Measurements from ENCODE around the gene CRYZ. TPM values are rescaled to one million over a fixed set of nuclear protein-coding genes. Genes with fewer than 3 reads are reported as not detected.
"Not testable (repeated sequence)": the region's sequence is repeated elsewhere in the genome, so short reads cannot be mapped to it uniquely, and the experiment has no call there.

The CRYZ gene
- total RNA-seq, 1 experiment from 2014 or later, result 46.3 TPM

- intact Hi-C loops (cut with micrococcal nuclease; ENCODE audit: unreplicated experiment), result no loop called here
- no peak overlapping the region for H3K27ac ChIP-seq (ENCODE audit: low read depth, low read length, poor library complexity, severe bottlenecking)
- no peaks in the 10 kb centered on the region for H3K9me3 ChIP-seq (ENCODE audit: low read depth, low read length, poor library complexity, severe bottlenecking)
- no peak for TF ChIP-seq CTCF (conservative IDR thresholded peaks at IDR 0.05; ENCODE audit: low read depth, low read length)
- no peak for TF ChIP-seq EZH2 (IDR thresholded peaks at IDR 0.05; ENCODE audit: borderline replicate concordance, low read depth, low read length, poor library complexity, severe bottlenecking)
- POLR2A ChIA-PET (ENCODE audit: low non-redundant PET), result no interaction called here
- H3K4me1 ChIP-seq (ENCODE audit: insufficient read depth, low read length, poor library complexity, severe bottlenecking), result no peaks in the 10 kb centered on the region
- no peak overlapping the region for H3K4me3 ChIP-seq (ENCODE audit: low read depth, low read length, poor library complexity, severe bottlenecking)
- CTCF ChIA-PET, result no interaction called here
- BruUV-seq (replicated peaks), result no TSS peak
- DNase-seq (ENCODE audit: low spot score), result no peak
- no peaks in the 10 kb centered on the region for H3K27me3 ChIP-seq (replicated peaks; ENCODE audit: insufficient read depth, low read depth, low read length, poor library complexity)
- H3K36me3 ChIP-seq (ENCODE audit: insufficient read depth, low read length, poor library complexity, severe bottlenecking), result peaks cover 14% of the 10 kb centered on the region
These were observed 16.1 kb upstream of the CRYZ start for GRCh38 chr1:74748960-74749359.

DNA sequence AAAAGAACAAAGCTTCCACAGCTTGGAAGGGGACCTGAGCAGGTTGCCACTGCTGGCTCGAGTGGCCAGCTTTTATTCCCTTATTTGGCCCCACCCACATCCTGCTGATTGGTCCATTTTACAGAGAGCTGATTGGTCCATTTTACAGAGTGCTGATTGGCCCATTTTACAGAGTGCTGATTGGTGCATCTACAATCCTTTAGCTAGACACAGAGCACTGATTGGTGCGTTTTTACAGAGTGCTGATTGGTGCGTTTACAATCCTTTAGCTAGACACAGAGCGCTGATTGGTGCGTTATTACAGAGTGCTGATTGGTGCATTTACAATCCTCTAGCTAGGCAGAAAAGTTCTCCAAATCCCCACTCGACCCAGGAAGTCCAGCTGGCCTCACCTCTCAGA, 12.4 kb upstream of the CRYZ start:
- DNase-seq (ENCODE audit: low spot score); H3K27ac ChIP-seq (ENCODE audit: low read depth, low read length, poor library complexity, severe bottlenecking); CTCF ChIA-PET; H3K9me3 ChIP-seq (ENCODE audit: low read depth, low read length, poor library complexity, severe bottlenecking); intact Hi-C loops (cut with micrococcal nuclease; ENCODE audit: unreplicated experiment); POLR2A ChIA-PET (ENCODE audit: low non-redundant PET); H3K36me3 ChIP-seq (ENCODE audit: insufficient read depth, low read length, poor library complexity, severe bottlenecking); H3K4me1 ChIP-seq (ENCODE audit: insufficient read depth, low read length, poor library complexity, severe bottlenecking); BruUV-seq (replicated peaks); H3K27me3 ChIP-seq (replicated peaks; ENCODE audit: insufficient read depth, low read depth, low read length, poor library complexity); H3K4me3 ChIP-seq (ENCODE audit: low read depth, low read length, poor library complexity, severe bottlenecking): not testable (repeated sequence)

- intact Hi-C loops (cut with micrococcal nuclease; ENCODE audit: unreplicated experiment), result not testable (repeated sequence)
These were observed 7.6 kb upstream of the CRYZ start for GRCh38 chr1:74740307-74740980.

GRCh38 chr1:74737333-74737732, 4.5 kb upstream of the CRYZ start:
- CTCF ChIA-PET, result interaction anchor here (0.7 kb wide), 1 partner anchor 48 kb away, joined by 5 read pairs; no protein-coding TSS in a partner anchor
- POLR2A ChIA-PET (ENCODE audit: low non-redundant PET), result no interaction called here
- no TSS peak for BruUV-seq (replicated peaks)
- Histone ChIP-seq H3K27me3 (replicated peaks; ENCODE audit: insufficient read depth, low read depth, low read length, poor library complexity) (no peaks in the 10 kb centered on the region), H3K4me3 (ENCODE audit: low read depth, low read length, poor library complexity, severe bottlenecking) (no peak overlapping the region), H3K9me3 (ENCODE audit: low read depth, low read length, poor library complexity, severe bottlenecking) (no peaks in the 10 kb centered on the region), H3K36me3 (ENCODE audit: insufficient read depth, low read length, poor library complexity, severe bottlenecking) (peaks cover 38% of the 10 kb centered on the region), H3K4me1 (ENCODE audit: insufficient read depth, low read length, poor library complexity, severe bottlenecking) (peaks cover 6% of the 10 kb centered on the region), H3K27ac (ENCODE audit: low read depth, low read length, poor library complexity, severe bottlenecking) (no peak overlapping the region)
- intact Hi-C loops (cut with micrococcal nuclease; ENCODE audit: unreplicated experiment), result no loop called here
- no peak for TF ChIP-seq EZH2 (IDR thresholded peaks at IDR 0.05; ENCODE audit: borderline replicate concordance, low read depth, low read length, poor library complexity, severe bottlenecking)
- no peak for TF ChIP-seq CTCF (conservative IDR thresholded peaks at IDR 0.05; ENCODE audit: low read depth, low read length)
- no peak for DNase-seq (ENCODE audit: low spot score)

More at GRCh38 chr1:74740307-74740980, 7.6 kb upstream of the CRYZ start:
- H3K4me3 ChIP-seq (ENCODE audit: low read depth, low read length, poor library complexity, severe bottlenecking); H3K27me3 ChIP-seq (replicated peaks; ENCODE audit: insufficient read depth, low read depth, low read length, poor library complexity); DNase-seq (ENCODE audit: low spot score); H3K4me1 ChIP-seq (ENCODE audit: insufficient read depth, low read length, poor library complexity, severe bottlenecking); H3K27ac ChIP-seq (ENCODE audit: low read depth, low read length, poor library complexity, severe bottlenecking); POLR2A ChIA-PET (ENCODE audit: low non-redundant PET); H3K9me3 ChIP-seq (ENCODE audit: low read depth, low read length, poor library complexity, severe bottlenecking); CTCF ChIA-PET; BruUV-seq (replicated peaks): not testable (repeated sequence)
- H3K36me3 ChIP-seq (ENCODE audit: insufficient read depth, low read length, poor library complexity, severe bottlenecking), result peaks cover 38% of the 10 kb centered on the region
